H1 (cell line): ENCODE results near the gene REM2. TPM values are rescaled to one million over a fixed set of nuclear protein-coding genes. Genes with fewer than 3 reads are reported as not detected.

ENCODE experiments used
- CBX5 ChIP-seq: fragments of 300-800, 300-1000 bp; sonication (generic); IDR thresholded peaks from 2 replicates; pipeline ENCODE4 v1.7.1; 2016; ENCODE audit warnings: antibody characterized with exemption, low read length, low read depth
- CTBP2 ChIP-seq: IDR thresholded peaks from 2 replicates; pipeline ENCODE4 v1.7.0; 2011; ENCODE audit warnings: borderline replicate concordance, mild to moderate bottlenecking, moderate library complexity, mixed read lengths, low read length; ENCODE audit not compliant: insufficient read depth, insufficient read length
- MAFK ChIP-seq: IDR thresholded peaks from 2 replicates; pipeline ENCODE4 v1.6.1; 2012; ENCODE audit warnings: low read depth, mild to moderate bottlenecking, improper control_type of control experiment, low read length
- RNF2 ChIP-seq: fragments of 200-900, 300-1000 bp; sonication (generic); IDR thresholded peaks from 2 replicates; pipeline ENCODE4 v1.7.1; 2016; ENCODE audit warnings: borderline replicate concordance, low read depth, mild to moderate bottlenecking, antibody characterized with exemption, low read length; ENCODE audit not compliant: poor library complexity, severe bottlenecking; ENCODE audit errors: missing control alignments
- SP2 ChIP-seq: IDR thresholded peaks from 2 replicates; pipeline ENCODE4 v1.6.1; 2012; ENCODE audit warnings: mild to moderate bottlenecking, low read length, inconsistent platforms
- TBP ChIP-seq: IDR thresholded peaks from 2 replicates; pipeline ENCODE4 v1.6.1; 2011; ENCODE audit warnings: low read depth, low read length, improper control_type of control experiment
- polyA plus RNA-seq, 7 experiments: library from polyadenylated mRNA; depleted of rRNA in 3 of 7; stranded (reverse) in 5 of 7; unstranded in 2 of 7; fragments of >200 nt in 5 of 7; fragments of 200-250 nt in 2 of 7; gene quantifications; 1 replicate in 5 of 7; 2 replicates in 1 of 7; 4 replicates in 1 of 7; pipeline versions ENCODE4 v1.2.1 to v1.2.3, GENCODE V29; 2011 to 2013; ENCODE audit warnings: missing spikeins in 2 of 7, mixed read lengths in 2 of 7
- total RNA-seq: library from RNA; stranded (reverse); fragmentation: NEBNext Ultra II Directional; extraction: Animal tissue kit (Norgen Biotek cat#: 25700); gene quantifications from 2 replicates; pipeline ENCODE4 v1.2.1, GENCODE V29; 2021
- TF ChIP-seq, protein P1 (sequence below): IDR thresholded peaks from 2 replicates; pipeline ENCODE4 v1.6.1; 2012; ENCODE audit warnings: low read length, inconsistent platforms

REM2 gene
- total and polyA plus RNA-seq, 2 of the 8 experiments (the other 6 are each of a cell fraction or from before 2014, with no cell fraction given): 1.00 to 1.1 TPM

DNA sequence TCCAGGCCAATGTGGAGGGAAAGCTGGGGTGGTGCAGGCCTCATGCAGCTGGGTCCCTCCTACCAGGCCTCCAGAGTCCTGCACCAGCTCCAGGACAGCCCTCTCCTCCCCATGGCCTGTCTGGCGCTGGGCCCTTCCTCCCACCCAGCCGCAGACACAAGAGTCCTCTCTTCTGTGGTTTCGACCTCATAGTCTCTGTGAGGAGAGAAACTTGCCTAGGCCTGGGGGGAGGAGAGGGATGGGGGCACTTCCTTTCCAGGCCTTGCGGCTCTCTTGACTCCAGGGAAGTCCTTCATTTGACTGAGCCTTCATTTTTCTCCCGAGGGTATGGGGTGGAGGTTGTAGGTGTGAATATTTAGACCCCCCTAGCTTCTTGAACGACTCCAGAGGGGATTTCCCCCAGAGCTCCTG is 44.4 kb upstream of the REM2 start (continued):
- TF ChIP-seq SP2: no peak
- no peak for TF ChIP-seq RNF2
- TF ChIP-seq CTBP2: no peak
- TF ChIP-seq, protein P1, sequence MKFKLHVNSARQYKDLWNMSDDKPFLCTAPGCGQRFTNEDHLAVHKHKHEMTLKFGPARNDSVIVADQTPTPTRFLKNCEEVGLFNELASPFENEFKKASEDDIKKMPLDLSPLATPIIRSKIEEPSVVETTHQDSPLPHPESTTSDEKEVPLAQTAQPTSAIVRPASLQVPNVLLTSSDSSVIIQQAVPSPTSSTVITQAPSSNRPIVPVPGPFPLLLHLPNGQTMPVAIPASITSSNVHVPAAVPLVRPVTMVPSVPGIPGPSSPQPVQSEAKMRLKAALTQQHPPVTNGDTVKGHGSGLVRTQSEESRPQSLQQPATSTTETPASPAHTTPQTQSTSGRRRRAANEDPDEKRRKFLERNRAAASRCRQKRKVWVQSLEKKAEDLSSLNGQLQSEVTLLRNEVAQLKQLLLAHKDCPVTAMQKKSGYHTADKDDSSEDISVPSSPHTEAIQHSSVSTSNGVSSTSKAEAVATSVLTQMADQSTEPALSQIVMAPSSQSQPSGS: no peak
- no peak for TF ChIP-seq CBX5
- no peak for TF ChIP-seq TBP
- no peak for TF ChIP-seq MAFK
